COLO668 (cell line): ENCODE data around the gene ZNF771.
"Not testable (repeated sequence)": the region's sequence is repeated elsewhere in the genome, so short reads cannot be mapped to it uniquely, and the experiment has no call there.

Source experiments
- DNase-seq: peaks from one replicate; lab custom pipeline; 2025; ENCODE audit not compliant: unreplicated experiment; lab: John Stamatoyannopoulos, UW

Gene ZNF771

GRCh38 chr16:30375864-30376263 lies 31.5 kb upstream of the ZNF771 start:
- no peak for DNase-seq

GRCh38 chr16:30376461-30376902 lies 30.9 kb upstream of the ZNF771 start:
- no peak for DNase-seq

GRCh38 chr16:30377050-30377811 lies 30.2 kb upstream of the ZNF771 start:
- no peak for DNase-seq

DNA sequence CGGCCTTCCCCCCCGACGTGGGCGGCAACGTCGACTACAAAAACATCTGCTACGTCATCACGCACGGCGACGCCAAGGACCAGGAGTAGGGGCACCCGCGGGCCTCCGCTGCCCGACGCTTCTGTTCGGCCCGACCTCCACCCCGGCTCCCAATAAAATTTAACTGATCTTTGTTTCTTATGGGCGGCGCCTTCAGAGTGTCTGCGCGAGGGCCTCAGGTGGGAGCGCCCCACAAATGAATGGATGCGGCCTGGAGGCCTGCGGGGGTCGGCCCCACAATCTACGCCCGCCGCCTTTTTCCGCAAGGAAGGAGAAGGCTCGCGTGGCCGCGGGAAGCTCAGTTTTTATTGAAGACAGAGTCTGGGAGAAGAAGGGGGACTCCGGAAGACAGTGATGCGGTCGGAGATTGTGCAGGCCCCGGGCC lies 29.6 kb upstream of the ZNF771 start:
- peak; percentile 91 for DNase-seq

DNA sequence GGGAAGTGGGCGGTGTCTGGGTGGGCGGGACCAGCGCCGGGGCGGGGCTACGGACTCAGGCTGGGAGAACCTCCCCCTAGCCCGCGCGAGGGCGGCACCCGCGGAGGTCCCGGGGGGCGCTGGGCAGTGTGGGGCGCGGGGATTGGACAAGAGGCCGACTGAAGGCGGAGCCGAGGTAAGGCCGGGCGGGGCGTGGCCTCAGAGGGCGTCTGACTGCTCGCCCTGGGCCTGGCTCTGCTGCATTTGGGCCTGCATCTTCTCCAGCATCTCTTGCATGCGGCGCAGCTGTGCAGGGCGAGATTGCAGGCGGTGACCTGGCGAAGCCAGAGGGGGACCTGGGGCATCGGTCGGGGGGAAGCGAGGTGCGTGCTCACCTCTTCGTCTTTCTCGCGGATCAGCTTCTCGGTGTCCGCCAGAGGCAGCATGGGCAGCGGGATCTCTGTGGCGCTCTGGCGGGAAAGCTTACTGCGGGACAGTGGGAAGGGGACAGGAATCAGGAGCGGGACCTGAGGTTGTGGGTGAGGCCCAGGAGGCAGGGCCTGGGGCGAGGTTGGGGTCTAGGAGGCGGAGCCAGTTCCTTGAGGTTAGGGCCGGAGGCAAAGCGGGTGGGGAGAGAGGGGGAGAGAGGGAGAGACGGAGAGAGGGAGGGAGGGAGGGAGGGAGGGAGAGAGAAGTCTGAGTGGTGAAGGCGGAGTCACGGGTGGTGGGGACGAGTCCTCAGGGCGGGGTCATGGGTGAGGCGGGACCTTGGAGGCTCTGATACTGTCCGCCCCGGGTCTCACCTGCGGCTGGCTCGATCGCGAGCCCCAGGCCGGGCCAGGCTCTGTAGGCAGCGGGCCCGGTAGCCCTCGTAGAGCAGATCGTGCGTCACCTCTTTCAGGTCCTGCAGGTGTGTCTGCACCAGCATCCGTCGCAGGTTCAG lies 28.9 kb upstream of the ZNF771 start:
- DNase-seq, result peak; percentile 98

- DNase-seq, result no peak
These were observed 28.1 kb upstream of the ZNF771 start for GRCh38 chr16:30379158-30379783.

DNA sequence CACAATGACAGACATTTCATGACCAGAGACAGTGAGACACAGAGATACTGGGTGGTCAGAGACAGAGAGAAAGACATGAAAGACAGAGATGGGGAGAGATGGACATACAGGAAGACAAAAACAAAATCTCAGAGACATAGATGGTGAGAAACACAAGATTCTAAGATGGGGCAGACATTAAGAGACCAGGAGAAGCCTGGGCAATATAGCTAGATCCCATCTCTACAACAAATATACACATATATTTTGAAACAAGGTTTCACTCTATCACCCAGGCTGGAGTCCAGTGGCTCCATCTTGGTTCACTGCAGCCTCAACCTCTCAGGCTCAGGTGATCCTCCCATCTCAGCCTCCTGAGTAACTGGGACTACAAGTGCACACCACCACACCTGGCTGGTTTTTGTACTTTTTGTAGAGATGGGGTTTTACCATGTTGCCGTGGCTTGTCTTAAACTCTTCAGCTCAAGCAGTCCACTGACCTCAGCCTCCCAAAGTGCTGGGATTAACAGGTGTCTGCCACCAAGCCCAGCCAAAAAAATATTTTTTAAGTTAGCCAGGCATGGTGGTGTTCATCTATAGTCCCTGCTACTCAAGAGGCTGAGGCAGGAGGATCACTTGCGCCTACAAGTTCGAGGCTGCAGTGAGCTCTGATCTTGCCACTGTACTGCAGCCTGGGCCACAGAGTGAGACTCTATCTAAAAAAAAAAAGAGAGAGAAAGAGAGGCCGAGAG lies 27.2 kb upstream of the ZNF771 start:
- no peak for DNase-seq

- no peak for DNase-seq
These were observed 26.6 kb upstream of the ZNF771 start for GRCh38 chr16:30380803-30381208.

GRCh38 chr16:30381291-30382041 lies 25.9 kb upstream of the ZNF771 start:
- peak; percentile 5 for DNase-seq

DNA sequence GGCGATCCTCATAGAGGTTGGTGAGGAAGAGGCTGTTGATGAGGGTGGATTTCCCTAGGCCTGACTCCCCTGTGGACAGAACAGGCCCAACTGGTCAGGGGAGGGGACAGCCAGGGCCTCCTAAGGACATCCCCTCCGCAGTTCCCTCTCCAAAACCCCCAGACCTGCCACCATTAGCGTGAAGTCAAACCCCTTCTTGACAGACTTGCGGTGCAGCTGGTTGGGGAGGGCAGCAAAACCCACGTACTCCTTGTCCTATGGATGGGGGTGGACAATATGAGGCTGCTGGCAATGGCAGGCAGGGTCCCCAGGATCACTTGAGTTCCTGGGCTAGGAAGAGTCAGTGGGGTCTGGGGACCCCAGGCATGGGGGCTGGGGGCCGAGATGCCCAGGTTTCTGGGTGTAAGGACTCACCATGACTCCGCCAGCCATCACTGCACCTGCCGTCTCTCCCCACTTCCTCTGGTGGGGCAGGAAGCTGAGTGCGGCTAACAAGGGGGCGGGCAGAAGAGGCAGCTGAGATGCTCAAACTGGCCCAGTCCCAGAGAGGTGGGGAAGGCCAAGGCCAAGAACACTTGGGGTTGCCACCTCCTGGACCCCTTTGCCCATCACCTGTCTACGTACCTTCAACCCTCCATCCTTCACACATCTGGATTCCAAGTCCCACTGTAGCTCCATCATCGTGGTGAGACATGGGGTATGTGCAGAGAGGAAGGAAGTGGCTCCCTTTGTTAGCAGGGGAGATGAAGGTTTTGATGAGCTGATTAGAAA lies 25.1 kb upstream of the ZNF771 start, which contains the start of gene SEPTIN1:
Gene SEPTIN1 (minus strand): TSS at position 451 of the 771 bp plus-strand sequence. CDS start 19 bp downstream, at position 432.
- DNase-seq, result peak; percentile 11

DNA sequence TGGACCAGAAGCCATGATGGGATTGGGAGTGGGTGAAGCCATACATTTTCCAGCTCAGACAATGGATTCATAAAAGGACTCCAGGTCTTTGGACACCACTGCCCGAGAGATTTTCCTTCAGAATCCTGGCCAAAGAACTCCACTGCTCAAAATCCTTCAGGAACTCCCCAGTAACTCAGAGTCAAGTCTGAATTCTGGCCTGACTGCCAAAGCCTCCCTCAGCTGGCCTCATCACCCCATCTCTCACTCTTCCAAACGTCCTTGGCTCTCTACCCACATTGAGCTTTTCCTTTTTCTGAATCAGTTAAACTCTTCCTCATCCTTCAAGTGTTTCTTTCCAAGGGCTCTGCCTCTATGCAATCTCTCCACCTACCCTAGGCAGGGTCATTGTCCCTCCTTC lies 23.9 kb upstream of the ZNF771 start:
- no peak for DNase-seq

- no peak for DNase-seq
These were observed 12.7 kb upstream of the ZNF771 start for GRCh38 chr16:30394592-30395154.

GRCh38 chr16:30395155-30395991 lies 12.0 kb upstream of the ZNF771 start, which contains the start of gene ZNF48:
TSS of gene ZNF48 (plus strand) at chr16:30395420. CDS start at chr16:30395795, 375 bp downstream.
- peak; percentile 92 for DNase-seq

- peak; percentile 26 for DNase-seq
These were observed 11.3 kb upstream of the ZNF771 start for GRCh38 chr16:30395992-30396585.

DNA sequence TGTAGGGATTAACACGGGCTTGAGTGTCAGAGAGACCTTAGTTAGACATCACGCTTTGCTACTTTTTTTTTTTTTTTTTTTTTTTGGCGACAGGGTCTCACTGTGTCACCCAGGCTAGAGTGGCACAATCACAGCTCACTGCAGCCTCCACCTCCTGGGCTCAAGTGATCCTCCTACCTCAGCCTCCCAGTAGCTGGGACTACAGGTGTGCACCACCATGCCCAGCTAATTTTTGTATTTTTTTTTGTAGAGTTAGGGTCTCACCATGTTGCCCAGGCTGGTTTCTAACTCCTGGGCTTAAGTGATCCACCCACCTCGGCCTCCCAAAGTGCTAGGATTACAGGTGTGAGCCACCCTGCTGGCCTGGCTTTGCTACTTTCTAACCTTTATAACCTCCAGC lies 10.8 kb upstream of the ZNF771 start:
- not testable (repeated sequence) for DNase-seq

DNA sequence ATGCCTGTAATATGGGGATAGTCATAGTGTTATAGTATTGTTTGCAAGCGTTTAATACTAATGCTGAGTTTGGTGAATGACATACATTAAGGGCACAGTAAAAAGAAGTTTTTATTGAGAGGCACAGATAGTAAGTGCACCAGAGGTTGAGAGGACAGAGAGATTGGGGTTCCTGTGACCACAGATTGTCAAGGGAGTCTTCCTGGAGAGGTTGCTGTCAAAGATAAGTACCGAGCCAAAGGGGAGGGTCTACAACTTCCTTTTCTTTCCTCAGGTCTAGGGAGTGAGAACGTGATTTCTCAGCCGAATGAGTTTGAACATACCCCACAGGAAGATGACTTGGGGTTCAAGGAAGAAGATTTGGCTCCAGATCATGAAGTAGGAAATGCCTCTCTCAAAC lies 10.3 kb upstream of the ZNF771 start:
- no peak for DNase-seq
